Spleen (tissue), 11 donors: ENCODE measurements around the gene SPATS2. TPM values are rescaled to one million over a fixed set of nuclear protein-coding genes. Genes with fewer than 3 reads are reported as not detected.
"Not testable (repeated sequence)": the region's sequence is repeated elsewhere in the genome, so short reads cannot be mapped to it uniquely, and the experiment has no call there.

Source experiments
- DNase-seq: peaks from one replicate; pipeline ENCODE4 v3.0.0-alpha.2; 2020
- H3K27ac ChIP-seq, 8 donors: fragments of 200-600 bp; sonication (generic) in 7 of 8; 1 replicate in 4 of 8; 2 replicates in 4 of 8; pipeline versions ENCODE4 v1.5.0 to v1.8.0; 2016 to 2021; ENCODE audit warnings: inconsistent platforms in 4 of 8, mild to moderate bottlenecking in 4 of 8, moderate library complexity in 1 of 8
- H3K27me3 ChIP-seq, 7 donors: fragments of 200-600 bp; sonication (generic) in 6 of 7; replicated peaks in 1 of 7; 1 replicate in 4 of 7; 2 replicates in 3 of 7; pipeline versions ENCODE4 v1.5.0 to v1.8.0; 2016 to 2021; ENCODE audit warnings: inconsistent platforms in 3 of 7, mild to moderate bottlenecking in 1 of 7
- H3K36me3 ChIP-seq, 6 donors: fragments of 200-600 bp; sonication (generic) in 5 of 6; 1 replicate in 4 of 6; 2 replicates in 2 of 6; pipeline versions ENCODE4 v1.5.0 to v1.8.0; 2016 to 2021; ENCODE audit warnings: inconsistent platforms in 2 of 6
- H3K4me1 ChIP-seq, 6 donors: fragments of 200-600 bp; sonication (generic) in 5 of 6; 1 replicate in 3 of 6; 2 replicates in 3 of 6; pipeline versions ENCODE4 v1.5.0 to v1.8.0; 2016 to 2021; ENCODE audit warnings: inconsistent platforms in 3 of 6
- H3K4me3 ChIP-seq, 8 donors: fragments of 200-600 bp; sonication (generic) in 7 of 8; 1 replicate in 4 of 8; 2 replicates in 4 of 8; pipeline versions ENCODE4 v1.5.0 to v1.8.0; 2016 to 2021; ENCODE audit warnings: inconsistent platforms in 4 of 8, mild to moderate bottlenecking in 4 of 8, moderate library complexity in 2 of 8
- H3K9me3 ChIP-seq, 8 donors: fragments of 200-600 bp; sonication (generic) in 7 of 8; 1 replicate in 4 of 8; 2 replicates in 4 of 8; pipeline versions ENCODE4 v1.5.0 to v1.8.0; 2016 to 2021; ENCODE audit warnings: inconsistent platforms in 4 of 8
- CTCF ChIP-seq, 11 experiments: fragments of 200-600 bp in 7 of 11; fragments of 450-650 bp in 4 of 11; sonication (generic) in 4 of 11; IDR thresholded peaks in 8 of 11; conservative IDR thresholded peaks in 3 of 11; 1 replicate in 7 of 11; 2 replicates in 4 of 11; pipeline versions ENCODE4 v1.4.0 to v1.8.0; 2016 to 2021; ENCODE audit warnings: antibody characterized with exemption in 11 of 11, inconsistent platforms in 4 of 11, mild to moderate bottlenecking in 1 of 11
- POLR2A ChIP-seq, 3 donors: fragments of 450-650 bp; IDR thresholded peaks; one replicate each; pipeline ENCODE4 v1.5.1; 2017; ENCODE audit warnings: antibody characterized with exemption in 3 of 3, mild to moderate bottlenecking in 1 of 3
- POLR2AphosphoS5 ChIP-seq, 3 donors: sonication (generic); formaldehyde crosslinking; IDR thresholded peaks; one replicate each; pipeline ENCODE4 v1.5.1; 2017; ENCODE audit warnings: antibody characterized with exemption in 3 of 3
- WGBS, 5 donors: extraction: QIAGEN DNeasy Blood & Tissue Kit in 3 of 5; methylation state at CpG; one replicate each; pipeline versions ENCODE4 v1.1.5 to v1.1.7; 2013 to 2018; 5-methylcytosine and 5-hydroxymethylcytosine counted together
- intact Hi-C: fragments of 100-400 bp; cut with DNase I; formaldehyde crosslinking; loops from one replicate; pipeline ENCODE4 v1.15.0; 2023; ENCODE audit warnings: low total_unique reads
- polyA plus RNA-seq, 3 donors: library from polyadenylated mRNA; stranded (reverse); fragments of 200-250 nt; gene quantifications; one replicate each; pipeline ENCODE4 v1.2.1, GENCODE V29; 2013
- total RNA-seq, 7 donors: library from RNA; depleted of rRNA in 3 of 7; stranded (reverse); fragments of >200 nt in 3 of 7; fragmentation: NEBNext Ultra II Directional in 4 of 7; extraction: Animal tissue kit (Norgen Biotek cat#: 25700) in 4 of 7; gene quantifications; one replicate each; pipeline versions ENCODE4 v1.1.0 to v1.2.1, GENCODE V29; 2016 to 2021
- donor health status: healthy with polysubstance abuse.
- donor health status: DM: no; HTN: no; CAD: no; lungs with moderate emphysema.
- donor health status: DM: no; HTN: no; CAD: no.
- donor health status: Bipolar disorder and iron deficiency.
- donor health status: healthy.
- donor health status: DM: no; HTN: no; CAD: no.
- donor health status: DM: yes; HTN: yes; CAD: no.

The SPATS2 gene
- total and polyA plus RNA-seq, 10 donors = 7.1 to 27.0 (median 19.0) TPM

- H3K27ac ChIP-seq = no peak overlapping the region
- intact Hi-C loops = no loop called here
- WGBS, 5 donors = 84 to 97% (median 90%) methylated on average over 2 of the region's 2 CpGs
- H3K4me1 ChIP-seq = no peaks in the 10 kb centered on the region
- TF ChIP-seq CTCF (IDR thresholded peaks at IDR 0.05 in 8 of 11, conservative IDR thresholded peaks at IDR 0.05 in 3 of 11) (no peak), POLR2A (IDR thresholded peaks at IDR 0.05) (no peak), POLR2AphosphoS5 (IDR thresholded peaks at IDR 0.05) (no peak)
- H3K4me3 ChIP-seq = no peak overlapping the region
- peaks cover 0 to 9% (median 0%) of the 10 kb centered on the region in 6 donors for H3K36me3 ChIP-seq
- no peaks in the 10 kb centered on the region for H3K9me3 ChIP-seq
- no peak for DNase-seq
- H3K27me3 ChIP-seq = no peaks in the 10 kb centered on the region
These were observed 10.1 kb downstream of the SPATS2 start for GRCh38 chr12:49377386-49377785.

DNA sequence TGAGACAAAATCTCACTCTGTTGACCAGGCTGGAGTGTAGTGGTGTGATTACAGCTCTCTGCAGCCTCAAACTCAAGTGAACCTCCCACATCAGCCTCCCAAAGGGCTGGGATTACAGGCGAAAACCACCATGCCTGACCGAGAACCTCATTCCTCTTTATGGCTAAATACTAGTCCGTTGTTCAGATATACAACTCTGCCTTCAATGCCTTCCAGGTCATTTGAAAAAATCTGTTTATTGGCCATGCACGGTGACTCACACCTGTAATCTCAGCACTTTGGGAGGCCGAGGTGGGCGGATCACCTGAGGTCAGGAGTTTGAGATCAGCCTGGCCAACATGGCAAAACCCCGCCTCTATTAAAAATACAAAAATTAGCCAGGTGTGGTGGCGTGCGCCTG lies 12.9 kb downstream of the SPATS2 start:
- WGBS, 5 donors = 88 to 99% (median 95%) methylated on average over 9 of the region's 9 CpGs
- H3K4me1 ChIP-seq, H3K27me3 ChIP-seq, H3K9me3 ChIP-seq, intact Hi-C loops, DNase-seq, H3K27ac ChIP-seq, H3K4me3 ChIP-seq, H3K36me3 ChIP-seq: not testable (repeated sequence)

- TF ChIP-seq POLR2AphosphoS5 (IDR thresholded peaks at IDR 0.05) = peak in 1 of 3 donors; percentile 18
- TF ChIP-seq CTCF (IDR thresholded peaks at IDR 0.05 in 8 of 11, conservative IDR thresholded peaks at IDR 0.05 in 3 of 11) = peak in 7 of 11 experiments; percentile 38 to 62 (median 54)
- no peak for TF ChIP-seq POLR2A (IDR thresholded peaks at IDR 0.05)
- H3K27me3 ChIP-seq = no peaks in the 10 kb centered on the region
- WGBS, 5 donors = 41 to 50% (median 48%) methylated on average over 15 to 18 of the region's 18 CpGs
- peak overlapping the region in 1 of 8 donors; percentile 4 for H3K4me3 ChIP-seq
- H3K9me3 ChIP-seq = no peaks in the 10 kb centered on the region
- H3K36me3 ChIP-seq = peaks cover 0 to 6% (median 0%) of the 10 kb centered on the region in 6 donors
- H3K4me1 ChIP-seq = peaks cover 0 to 4% (median 0%) of the 10 kb centered on the region in 6 donors
- H3K27ac ChIP-seq = no peak overlapping the region
- intact Hi-C loops = no loop called here
- peak; percentile 90 for DNase-seq
These were observed 21.6 kb downstream of the SPATS2 start for GRCh38 chr12:49388682-49389386.

DNA sequence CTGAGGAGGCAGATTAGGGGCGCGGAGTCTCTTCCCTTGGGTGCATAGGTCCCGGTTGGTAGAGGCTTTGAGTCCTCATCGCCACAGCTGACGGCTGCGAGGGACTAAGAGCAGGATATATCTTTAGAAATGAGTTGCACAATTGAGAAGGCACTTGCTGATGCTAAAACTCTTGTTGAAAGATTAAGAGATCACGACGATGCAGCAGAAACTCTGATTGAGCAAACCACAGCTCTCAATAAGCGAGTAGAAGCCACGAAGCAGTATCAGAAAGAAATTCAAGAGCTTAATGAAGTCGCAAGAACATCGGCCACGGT lies 22.1 kb downstream of the SPATS2 start:
- peaks cover 0 to 4% (median 0%) of the 10 kb centered on the region in 6 donors for H3K4me1 ChIP-seq
- no peaks in the 10 kb centered on the region for H3K27me3 ChIP-seq
- 72 to 76% (median 75%) methylated on average over 11 to 13 of the region's 13 CpGs for WGBS, 5 donors
- no peak overlapping the region for H3K27ac ChIP-seq
- peaks cover 0 to 6% (median 0%) of the 10 kb centered on the region in 6 donors for H3K36me3 ChIP-seq
- peak overlapping the region in 1 of 8 donors; percentile 4 for H3K4me3 ChIP-seq
- intact Hi-C loops = no loop called here
- DNase-seq = no peak
- TF ChIP-seq POLR2AphosphoS5 (IDR thresholded peaks at IDR 0.05) = no peak
- peak in 1 of 11 experiments; percentile 1 for TF ChIP-seq CTCF (IDR thresholded peaks at IDR 0.05 in 8 of 11, conservative IDR thresholded peaks at IDR 0.05 in 3 of 11)
- H3K9me3 ChIP-seq = no peaks in the 10 kb centered on the region
